Fibroblast of skin of left quadriceps (primary cell): ENCODE results near the gene RHOBTB1.
"Not testable (repeated sequence)": the region's sequence is repeated elsewhere in the genome, so short reads cannot be mapped to it uniquely, and the experiment has no call there.

Source experiments
- DNase-seq, 2 experiments: peaks; one replicate each; pipeline ENCODE4 v3.0.0-alpha.2; 2013; ENCODE audit warnings: low read depth in 2 of 2

The RHOBTB1 gene

GRCh38 chr10:60944058-60944909, at the start of gene RHOBTB1:
Gene RHOBTB1 (minus strand): TSS chr10:60944185. CDS start chr10:60911542, 32,643 bp downstream.
- DNase-seq, result peak; percentile 67 to 69

- peak; percentile 57 to 61 for DNase-seq
Measured at GRCh38 chr10:60992636-60993035, 48.7 kb upstream of the RHOBTB1 start.

DNA sequence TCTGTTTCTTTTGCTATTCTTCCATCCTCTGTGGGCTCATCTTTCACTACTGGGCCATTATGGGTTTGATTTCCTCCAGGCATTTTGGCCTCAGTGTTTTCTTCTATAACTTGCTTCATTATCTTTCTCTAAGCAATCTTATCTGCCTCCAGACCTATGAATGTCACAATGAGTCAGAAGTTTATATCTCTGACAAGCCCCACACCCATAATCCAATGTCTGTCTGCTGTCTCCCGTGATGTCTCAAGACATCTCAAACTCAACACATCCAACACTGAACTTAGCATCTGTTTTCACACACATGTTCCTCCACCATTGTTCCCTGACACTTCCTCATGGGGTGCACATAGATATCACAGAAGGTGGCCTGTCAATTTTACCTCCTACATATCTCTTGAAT, 46.7 kb upstream of the RHOBTB1 start:
- no peak for DNase-seq

- no peak for DNase-seq
Measured at GRCh38 chr10:60989400-60989876, 45.5 kb upstream of the RHOBTB1 start.

DNA sequence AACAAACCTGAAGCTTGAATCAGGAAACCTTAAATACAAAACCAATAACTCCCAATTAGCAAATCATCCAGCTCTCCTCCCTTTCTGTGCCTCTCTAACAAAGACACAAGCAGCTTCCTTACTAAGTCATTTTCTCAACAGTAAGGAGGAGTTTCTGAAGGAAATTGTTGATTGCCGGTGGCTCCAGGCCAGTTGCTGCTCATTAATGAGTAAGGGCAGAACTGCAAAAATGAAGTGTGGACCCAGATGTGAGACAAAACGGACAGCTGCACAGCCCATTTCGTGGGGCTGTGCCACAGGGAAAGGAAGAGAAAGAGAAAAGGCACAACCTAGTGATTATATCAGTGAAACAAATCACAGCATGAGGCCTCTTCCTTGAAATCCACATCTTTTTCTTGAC, 42.8 kb upstream of the RHOBTB1 start:
- DNase-seq, result no peak

GRCh38 chr10:60985951-60986350, 42.0 kb upstream of the RHOBTB1 start:
- no peak for DNase-seq

DNA sequence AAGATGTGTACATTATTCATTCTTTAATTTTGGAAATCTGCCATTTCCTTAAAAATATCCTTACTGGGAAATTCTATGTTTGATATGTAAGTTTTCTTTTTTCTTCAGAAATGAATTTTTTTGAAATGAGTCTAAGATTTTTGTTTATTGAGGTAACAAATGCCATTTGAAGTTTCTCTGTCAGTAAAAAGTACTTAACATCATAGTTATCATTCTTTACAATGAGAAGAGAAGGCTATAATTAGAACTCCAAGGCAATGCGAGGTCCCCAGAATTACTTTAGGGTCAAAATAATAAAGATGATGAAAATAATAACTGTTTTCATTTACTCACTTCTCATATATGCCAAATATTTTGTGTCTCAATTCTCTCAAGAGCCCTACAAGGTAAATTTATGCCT, 37.0 kb upstream of the RHOBTB1 start:
- no peak for DNase-seq

- DNase-seq, result no peak
Measured at GRCh38 chr10:60979667-60980104, 35.7 kb upstream of the RHOBTB1 start.

GRCh38 chr10:60978287-60979115, 34.5 kb upstream of the RHOBTB1 start:
- DNase-seq, result peak; percentile 59 to 63

DNA sequence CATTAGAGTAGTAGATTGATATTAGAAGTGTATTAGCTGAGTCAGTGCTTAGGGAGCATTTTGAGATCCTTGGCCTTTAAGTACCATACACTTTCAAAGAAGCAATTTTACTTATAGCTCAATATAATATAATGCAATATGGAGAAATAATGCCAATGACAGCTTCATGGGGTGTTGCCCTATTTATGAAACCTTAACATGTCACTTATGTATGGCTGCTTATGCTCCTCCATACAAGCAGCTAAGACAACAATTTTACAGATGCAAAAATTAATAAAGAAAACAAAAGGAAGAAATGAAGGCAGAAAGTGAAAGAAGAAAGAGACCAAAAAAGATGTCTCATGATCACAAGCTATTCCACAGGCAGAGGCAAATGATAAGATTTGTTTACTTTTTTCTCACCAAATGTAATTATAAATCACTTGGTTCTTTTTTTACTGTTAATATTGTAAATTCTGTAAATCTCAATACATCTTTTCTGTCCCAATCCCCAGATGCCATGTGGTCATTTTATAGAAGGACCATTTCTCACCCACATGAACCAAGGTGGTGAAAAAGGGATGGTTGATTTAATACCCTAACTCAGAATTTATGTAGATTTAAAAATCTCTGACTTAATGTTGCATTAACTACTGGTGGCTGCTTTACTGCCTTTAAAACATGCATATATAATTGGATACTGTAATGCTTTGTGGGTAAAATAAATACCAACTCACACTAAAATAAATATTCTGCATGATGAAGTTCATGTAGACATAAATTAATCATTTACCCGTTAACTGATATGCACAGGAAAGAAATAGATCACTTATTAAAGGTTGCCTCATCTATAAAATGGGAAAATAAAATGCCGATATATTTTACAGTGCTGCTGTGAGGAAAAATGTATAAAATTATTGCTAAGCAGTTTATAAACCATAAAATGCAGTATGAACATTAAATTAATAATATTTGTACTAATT, 33.5 kb upstream of the RHOBTB1 start:
- DNase-seq, result no peak

DNA sequence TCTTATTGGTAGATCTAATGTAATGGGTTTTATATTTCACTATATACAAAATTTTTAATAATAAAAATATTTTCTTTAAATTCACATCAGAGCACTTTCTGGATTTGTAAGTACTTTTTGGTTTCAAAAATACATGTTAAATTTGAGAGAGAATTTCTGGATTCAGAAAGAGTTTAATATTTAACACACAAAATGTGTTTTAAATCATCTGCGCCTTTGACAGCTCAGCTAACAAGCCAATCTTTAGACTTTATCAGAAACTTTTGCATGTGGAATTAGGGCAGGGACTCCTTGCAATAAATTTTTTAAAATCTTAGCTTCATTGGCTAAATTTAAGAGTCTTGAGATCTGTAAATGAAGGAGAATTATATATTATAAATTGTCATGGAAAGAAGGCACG, 32.7 kb upstream of the RHOBTB1 start:
- DNase-seq, result no peak

DNA sequence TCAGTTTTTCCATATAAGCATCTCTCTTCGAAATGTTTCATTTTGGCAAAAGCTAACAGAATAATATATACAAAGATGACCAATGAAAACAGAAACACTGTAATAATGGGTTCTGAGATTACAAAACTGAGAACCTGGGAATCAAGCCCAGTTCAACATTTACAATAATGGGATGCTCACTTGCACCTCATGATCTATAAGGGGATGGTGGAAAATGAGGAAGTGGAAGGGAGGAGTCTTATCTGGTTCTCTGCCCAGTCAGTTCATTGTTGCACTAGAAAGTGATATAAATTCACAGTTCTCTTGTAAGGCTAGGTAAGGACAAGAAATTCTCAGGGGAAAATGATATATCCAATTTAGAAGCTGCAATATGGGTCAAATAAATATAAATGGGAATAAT, 31.7 kb upstream of the RHOBTB1 start:
- DNase-seq, result no peak

- DNase-seq, result no peak
Measured at GRCh38 chr10:60974463-60975149, 30.6 kb upstream of the RHOBTB1 start.

DNA sequence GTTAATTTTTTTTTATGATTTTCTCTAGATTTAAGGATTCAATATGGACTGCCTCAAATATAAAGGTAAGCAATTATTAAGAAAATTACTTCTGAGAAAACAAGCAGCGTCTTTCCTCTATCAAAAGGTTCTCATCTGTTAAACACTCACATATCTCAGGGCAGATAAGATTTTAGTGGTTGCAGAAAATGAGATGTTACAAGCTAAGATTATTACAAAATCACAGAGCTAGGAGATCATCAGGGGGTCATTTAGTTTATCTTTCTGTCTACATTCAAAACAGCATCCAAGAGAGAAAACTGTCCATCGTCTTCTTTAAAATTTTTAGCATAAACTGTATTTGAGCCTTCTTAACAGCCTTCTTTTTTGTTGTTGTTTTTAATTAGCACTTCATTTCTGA, 29.1 kb upstream of the RHOBTB1 start:
- no peak for DNase-seq

- DNase-seq, result not testable (repeated sequence)
Measured at GRCh38 chr10:60972181-60972580, 28.2 kb upstream of the RHOBTB1 start.

DNA sequence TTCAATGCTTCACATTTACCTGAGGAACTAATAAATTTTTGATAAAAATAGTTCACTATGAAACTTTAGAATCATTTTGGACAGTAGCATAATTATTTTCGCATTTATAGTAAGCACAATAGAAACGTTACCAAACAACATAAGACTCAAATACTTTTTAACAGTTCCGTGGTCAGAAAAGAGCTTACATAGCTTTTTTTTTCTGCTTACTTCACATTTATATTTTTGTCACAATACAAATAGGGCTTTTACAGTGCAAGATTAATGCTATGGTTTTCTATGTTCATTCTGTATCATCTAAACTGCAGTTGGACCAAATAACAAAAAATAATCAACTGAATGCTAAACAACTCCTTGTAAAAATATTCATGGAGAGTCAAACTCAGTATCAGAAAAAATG, 26.5 kb upstream of the RHOBTB1 start:
- no peak for DNase-seq

DNA sequence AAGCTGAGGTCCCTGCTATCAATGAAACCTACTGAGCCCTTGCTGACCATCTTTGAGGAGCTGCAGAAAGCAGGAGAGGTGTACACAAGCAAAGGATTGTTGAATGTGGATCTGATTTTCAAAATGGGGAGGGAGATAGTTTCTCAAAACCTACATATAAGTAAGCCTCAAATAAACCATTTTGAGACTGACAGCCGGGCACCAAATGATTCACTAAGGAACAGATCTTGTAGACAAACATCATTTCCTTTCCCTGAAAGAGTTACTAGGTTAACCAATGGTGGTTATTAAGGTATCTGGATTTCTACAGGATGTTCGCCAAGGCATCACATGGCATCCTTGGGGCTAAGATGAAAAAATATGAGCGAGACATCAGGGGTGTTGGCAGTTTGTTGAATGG, 24.5 kb upstream of the RHOBTB1 start:
- no peak for DNase-seq

- DNase-seq, result no peak
Measured at GRCh38 chr10:60967854-60968484, 24.0 kb upstream of the RHOBTB1 start.

DNA sequence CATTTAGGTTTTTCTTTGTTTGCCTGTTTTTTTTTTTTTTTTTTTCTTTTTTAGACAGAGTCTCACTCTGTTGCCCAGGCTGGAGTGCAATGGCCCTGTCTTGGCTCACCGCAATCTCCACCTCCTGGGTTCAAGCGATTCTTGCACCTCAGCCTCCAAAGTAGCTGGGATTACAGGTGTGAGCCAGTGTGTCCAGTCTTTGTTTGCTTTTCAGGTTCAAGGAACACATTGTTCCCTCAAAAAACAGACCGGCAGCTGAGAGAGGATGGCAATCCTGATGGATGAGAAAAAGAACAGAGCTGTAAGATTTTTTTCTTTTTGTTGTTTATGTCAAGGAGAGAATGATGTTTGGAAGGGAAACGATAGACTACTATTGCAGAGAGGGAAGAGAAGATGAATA, 23.3 kb upstream of the RHOBTB1 start:
- DNase-seq, result no peak

DNA sequence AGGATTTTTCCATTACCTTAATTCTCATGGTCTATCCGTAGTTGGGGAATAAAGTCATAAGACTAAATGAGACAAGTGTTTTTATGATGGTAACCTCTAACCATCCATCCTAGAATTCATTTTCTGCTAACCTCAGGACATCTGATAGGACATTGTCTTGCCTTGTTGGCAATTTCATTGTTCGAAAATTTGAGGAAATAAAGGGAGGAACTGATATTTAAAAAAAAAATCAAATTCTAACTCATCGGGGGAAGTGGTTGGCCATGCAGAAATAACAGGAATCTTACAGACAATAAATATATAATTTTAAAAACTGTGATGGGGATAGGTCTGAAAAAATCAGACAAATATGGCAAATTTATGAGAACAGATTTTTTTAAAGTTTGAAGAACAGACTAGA, 21.7 kb upstream of the RHOBTB1 start:
- no peak for DNase-seq
